ENCODE measurements around the gene CENPP.

- TF ChIP-seq ZNF274 (IDR thresholded peaks at IDR 0.05; ENCODE audit: low read depth, low read length) (no peak), YY1 (IDR thresholded peaks at IDR 0.05; ENCODE audit: insufficient read depth, insufficient read length) (no peak)
These were observed 97.0 kb downstream of the CENPP start for GRCh38 chr9:92422611-92423338.
